Parathyroid adenoma (tissue), 2 donors: Measurements from ENCODE around the gene RNF149.

ENCODE experiments used
- H2AFZ ChIP-seq: fragments of 300-600 bp; sonication (generic); one replicate; pipeline ENCODE4 v1.7.0; 2017; ENCODE audit warnings: antibody characterized with exemption, mild to moderate bottlenecking
- H3K27ac ChIP-seq: fragments of 300-600 bp; sonication (generic); one replicate; pipeline ENCODE4 v1.7.0; 2017
- H3K27me3 ChIP-seq: fragments of 300-600 bp; sonication (generic); one replicate; pipeline ENCODE4 v1.7.0; 2017; ENCODE audit warnings: low read length; ENCODE audit not compliant: control insufficient read depth, insufficient read depth
- H3K36me3 ChIP-seq: fragments of 300-600 bp; sonication (generic); one replicate; pipeline ENCODE4 v1.7.0; 2017; ENCODE audit warnings: low read length; ENCODE audit not compliant: control insufficient read depth, insufficient read depth
- H3K4me1 ChIP-seq: fragments of 300-600 bp; sonication (generic); one replicate; pipeline ENCODE4 v1.7.0; 2017; ENCODE audit warnings: control low read depth
- H3K4me2 ChIP-seq: fragments of 300-600 bp; sonication (generic); one replicate; pipeline ENCODE4 v1.7.0; 2017; ENCODE audit warnings: low read length
- H3K4me3 ChIP-seq: fragments of 300-600 bp; sonication (generic); one replicate; pipeline ENCODE4 v1.7.0; 2017; ENCODE audit warnings: low read depth, low read length
- H3K79me2 ChIP-seq: fragments of 300-600 bp; sonication (generic); one replicate; pipeline ENCODE4 v1.7.0; 2017; ENCODE audit warnings: control low read depth
- H3K9ac ChIP-seq: fragments of 300-600 bp; sonication (generic); one replicate; pipeline ENCODE4 v1.7.0; 2017; ENCODE audit warnings: mild to moderate bottlenecking
- H3K9me3 ChIP-seq: fragments of 300-600 bp; sonication (generic); one replicate; pipeline ENCODE4 v1.7.0; 2017; ENCODE audit warnings: low read length; ENCODE audit not compliant: control insufficient read depth
- TF ChIP-seq, protein P1 (sequence below): fragments of 300-600 bp; sonication (generic); IDR thresholded peaks from one replicate; pipeline ENCODE4 v1.7.0; 2017; ENCODE audit warnings: antibody characterized with exemption, mild to moderate bottlenecking
- donor health status: primary hyperparathyroidism.

Gene RNF149

DNA sequence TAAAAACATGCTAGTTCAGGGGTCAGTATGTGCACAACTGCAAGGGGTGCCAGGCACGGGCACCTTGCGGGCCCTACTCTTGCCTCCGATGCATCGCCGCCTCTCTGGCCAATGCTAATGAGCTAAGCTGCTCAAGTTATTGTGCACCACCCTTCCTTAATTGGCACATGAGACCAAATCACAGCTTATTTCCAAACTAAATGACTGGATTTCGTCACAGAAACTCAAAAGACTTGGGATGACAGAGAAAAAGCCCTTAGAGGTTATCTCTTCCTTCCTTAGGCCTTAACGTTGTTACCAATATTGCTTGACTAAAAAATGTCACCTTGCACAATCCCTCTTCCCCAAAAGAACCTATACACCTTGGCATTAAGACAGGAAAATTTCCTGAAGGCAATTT lies 7.7 kb downstream of the RNF149 start:
- no peak overlapping the region for H3K27ac ChIP-seq
- TF ChIP-seq, protein P1, sequence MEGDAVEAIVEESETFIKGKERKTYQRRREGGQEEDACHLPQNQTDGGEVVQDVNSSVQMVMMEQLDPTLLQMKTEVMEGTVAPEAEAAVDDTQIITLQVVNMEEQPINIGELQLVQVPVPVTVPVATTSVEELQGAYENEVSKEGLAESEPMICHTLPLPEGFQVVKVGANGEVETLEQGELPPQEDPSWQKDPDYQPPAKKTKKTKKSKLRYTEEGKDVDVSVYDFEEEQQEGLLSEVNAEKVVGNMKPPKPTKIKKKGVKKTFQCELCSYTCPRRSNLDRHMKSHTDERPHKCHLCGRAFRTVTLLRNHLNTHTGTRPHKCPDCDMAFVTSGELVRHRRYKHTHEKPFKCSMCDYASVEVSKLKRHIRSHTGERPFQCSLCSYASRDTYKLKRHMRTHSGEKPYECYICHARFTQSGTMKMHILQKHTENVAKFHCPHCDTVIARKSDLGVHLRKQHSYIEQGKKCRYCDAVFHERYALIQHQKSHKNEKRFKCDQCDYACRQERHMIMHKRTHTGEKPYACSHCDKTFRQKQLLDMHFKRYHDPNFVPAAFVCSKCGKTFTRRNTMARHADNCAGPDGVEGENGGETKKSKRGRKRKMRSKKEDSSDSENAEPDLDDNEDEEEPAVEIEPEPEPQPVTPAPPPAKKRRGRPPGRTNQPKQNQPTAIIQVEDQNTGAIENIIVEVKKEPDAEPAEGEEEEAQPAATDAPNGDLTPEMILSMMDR = no peak

DNA sequence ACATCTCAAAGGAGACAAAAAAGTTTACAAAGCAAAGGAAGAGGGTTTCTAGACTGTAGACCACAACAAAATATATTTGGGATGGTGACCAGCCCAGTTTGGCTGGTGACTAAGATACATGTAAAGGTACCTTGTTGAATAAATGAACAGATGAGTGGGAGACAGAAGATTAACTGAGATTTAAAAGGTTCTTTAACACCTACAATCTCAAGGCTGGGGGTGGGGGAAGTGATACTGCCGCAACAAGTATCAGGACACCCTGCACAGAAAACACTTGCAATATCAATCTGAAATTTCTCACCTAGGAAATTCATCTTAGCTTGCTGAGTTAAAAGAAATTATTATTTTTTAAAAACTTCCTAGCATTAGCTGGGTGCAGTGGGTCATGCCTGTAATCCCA lies 8.3 kb downstream of the RNF149 start:
- no peak overlapping the region for H3K4me2 ChIP-seq
- peaks cover 20% of the 10 kb centered on the region for H3K79me2 ChIP-seq
- no peaks in the 10 kb centered on the region for H3K27me3 ChIP-seq
- H2AFZ ChIP-seq = no peak overlapping the region
- H3K27ac ChIP-seq = no peak overlapping the region
- no peak overlapping the region for H3K9ac ChIP-seq
- no peaks in the 10 kb centered on the region for H3K36me3 ChIP-seq
- TF ChIP-seq, protein P1 = no peak
- H3K9me3 ChIP-seq = no peaks in the 10 kb centered on the region
- H3K4me1 ChIP-seq = no peaks in the 10 kb centered on the region
- H3K4me3 ChIP-seq = no peak overlapping the region

More for the DNA sequence above, 7.7 kb downstream of the RNF149 start:
- Histone ChIP-seq H3K4me3 (no peak overlapping the region), H3K4me1 (no peaks in the 10 kb centered on the region), H3K36me3 (no peaks in the 10 kb centered on the region), H3K9ac (no peak overlapping the region), H3K79me2 (peaks cover 20% of the 10 kb centered on the region), H2AFZ (no peak overlapping the region), H3K27me3 (no peaks in the 10 kb centered on the region), H3K4me2 (no peak overlapping the region), H3K9me3 (no peaks in the 10 kb centered on the region)

DNA sequence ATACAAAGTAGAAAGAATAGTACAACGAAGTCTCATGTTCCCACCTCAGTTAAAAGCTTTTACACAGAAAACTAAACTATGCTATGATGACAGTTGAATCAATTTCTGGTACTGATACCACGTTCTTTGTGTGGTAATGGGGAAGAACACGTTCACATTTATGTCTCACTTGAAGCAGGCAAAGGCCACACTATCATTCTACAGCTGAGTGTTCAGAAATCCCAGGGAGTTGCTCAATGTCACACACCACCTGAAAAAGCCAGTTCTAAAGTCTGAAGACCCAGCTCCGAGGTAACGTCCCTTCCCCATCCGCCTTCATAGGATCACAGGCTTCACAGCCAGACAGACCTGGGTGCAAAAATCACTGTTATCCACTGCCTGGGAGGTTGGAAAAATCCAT lies 8.9 kb downstream of the RNF149 start:
- no peak overlapping the region for H3K4me3 ChIP-seq
- H3K27ac ChIP-seq = no peak overlapping the region
- no peak overlapping the region for H3K4me2 ChIP-seq
- no peaks in the 10 kb centered on the region for H3K9me3 ChIP-seq
- no peak overlapping the region for H2AFZ ChIP-seq
- no peaks in the 10 kb centered on the region for H3K27me3 ChIP-seq
- no peaks in the 10 kb centered on the region for H3K36me3 ChIP-seq
- TF ChIP-seq, protein P1 = no peak
- H3K79me2 ChIP-seq = peaks cover 18% of the 10 kb centered on the region
- no peaks in the 10 kb centered on the region for H3K4me1 ChIP-seq
- H3K9ac ChIP-seq = no peak overlapping the region

DNA sequence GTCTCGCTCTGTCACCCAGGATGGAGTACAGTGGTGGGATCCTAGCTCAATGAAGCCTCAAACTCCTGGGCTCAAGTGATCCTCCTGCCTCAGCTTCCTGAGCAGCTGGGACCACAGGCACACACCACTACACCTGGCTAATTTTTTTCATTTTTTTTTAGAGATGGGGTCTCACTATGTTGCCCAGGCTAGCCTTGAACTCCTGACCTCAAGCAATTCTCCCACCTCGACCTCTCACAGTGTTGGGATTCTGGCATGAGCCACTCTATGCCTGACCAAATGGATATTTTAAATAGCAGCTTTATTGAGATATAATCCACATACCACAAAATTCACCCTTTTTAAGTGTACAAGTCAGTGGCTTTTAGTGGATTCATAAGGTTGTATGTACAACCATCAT lies 11.1 kb downstream of the RNF149 start:
- Histone ChIP-seq H3K27ac (no peak overlapping the region), H2AFZ (no peak overlapping the region), H3K36me3 (no peaks in the 10 kb centered on the region), H3K4me1 (peaks cover 5% of the 10 kb centered on the region), H3K9me3 (no peaks in the 10 kb centered on the region), H3K27me3 (no peaks in the 10 kb centered on the region), H3K4me3 (no peak overlapping the region), H3K4me2 (no peak overlapping the region), H3K79me2 (peaks cover 15% of the 10 kb centered on the region), H3K9ac (no peak overlapping the region)
- TF ChIP-seq, protein P1 = no peak

DNA sequence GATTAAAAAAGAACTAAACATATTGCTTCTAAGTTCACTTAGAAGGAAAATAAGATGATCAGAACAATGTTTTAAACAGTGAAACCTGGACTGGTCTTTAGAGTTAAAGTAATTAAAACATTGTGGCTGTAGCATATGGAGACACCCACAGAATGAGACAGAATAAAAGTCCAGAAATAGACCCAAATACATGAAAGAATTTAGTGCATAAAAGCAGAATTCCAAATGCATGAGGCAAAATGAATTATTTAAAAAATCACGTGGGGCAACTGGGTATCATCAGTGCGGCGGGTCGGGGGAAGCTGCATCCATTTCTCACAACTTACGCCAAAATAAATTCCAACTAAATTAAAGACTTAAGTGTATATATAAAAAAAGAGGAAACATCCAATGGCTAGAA lies 12.1 kb downstream of the RNF149 start:
- Histone ChIP-seq H3K4me3 (no peak overlapping the region), H3K27ac (no peak overlapping the region), H3K36me3 (no peaks in the 10 kb centered on the region), H3K27me3 (no peaks in the 10 kb centered on the region), H2AFZ (no peak overlapping the region), H3K79me2 (peaks cover 11% of the 10 kb centered on the region), H3K9me3 (no peaks in the 10 kb centered on the region), H3K4me1 (peaks cover 5% of the 10 kb centered on the region), H3K9ac (no peak overlapping the region), H3K4me2 (no peak overlapping the region)
- TF ChIP-seq, protein P1 = no peak
